Urinary bladder (tissue), 4 donors: ENCODE results near the gene ST6GALNAC4. TPM values are rescaled to one million over a fixed set of nuclear protein-coding genes. Genes with fewer than 3 reads are reported as not detected.

ENCODE experiments used
- DNase-seq: peaks from one replicate; pipeline ENCODE4 v3.0.0-alpha.2; 2015; ENCODE audit errors: extremely low spot score
- H3K27ac ChIP-seq: one replicate; pipeline ENCODE4 v1.5.1; 2013; ENCODE audit warnings: low read depth, mild to moderate bottlenecking, moderate library complexity
- H3K36me3 ChIP-seq: one replicate; pipeline ENCODE4 v1.6.1; 2013; ENCODE audit warnings: mild to moderate bottlenecking, moderate library complexity; ENCODE audit not compliant: insufficient read depth
- H3K4me1 ChIP-seq: one replicate; pipeline ENCODE4 v1.6.1; 2013; ENCODE audit warnings: mild to moderate bottlenecking, moderate library complexity; ENCODE audit not compliant: insufficient read depth
- H3K4me3 ChIP-seq: one replicate; pipeline ENCODE4 v1.5.1; 2013; ENCODE audit warnings: low read depth, low read length
- whole genome bisulfite sequencing: extraction: QIAGEN DNeasy Blood & Tissue Kit; methylation state at CpG from one replicate; pipeline ENCODE4 v1.1.7; 2013; 5-methylcytosine and 5-hydroxymethylcytosine counted together
- polyA plus RNA-seq: library from polyadenylated mRNA; stranded (reverse); fragments of 200-250 nt; gene quantifications from one replicate; pipeline ENCODE4 v1.2.3, GENCODE V29; 2013
- total RNA-seq: library from RNA; depleted of rRNA; stranded (reverse); fragments of >200 nt; gene quantifications from one replicate; pipeline ENCODE4 v1.2.3, GENCODE V29; 2014
- donor health status: healthy with polysubstance abuse.
- donor health status: healthy.

The ST6GALNAC4 gene
- total and polyA plus RNA-seq, 2 donors, result 6.8 to 35.1 TPM

DNA sequence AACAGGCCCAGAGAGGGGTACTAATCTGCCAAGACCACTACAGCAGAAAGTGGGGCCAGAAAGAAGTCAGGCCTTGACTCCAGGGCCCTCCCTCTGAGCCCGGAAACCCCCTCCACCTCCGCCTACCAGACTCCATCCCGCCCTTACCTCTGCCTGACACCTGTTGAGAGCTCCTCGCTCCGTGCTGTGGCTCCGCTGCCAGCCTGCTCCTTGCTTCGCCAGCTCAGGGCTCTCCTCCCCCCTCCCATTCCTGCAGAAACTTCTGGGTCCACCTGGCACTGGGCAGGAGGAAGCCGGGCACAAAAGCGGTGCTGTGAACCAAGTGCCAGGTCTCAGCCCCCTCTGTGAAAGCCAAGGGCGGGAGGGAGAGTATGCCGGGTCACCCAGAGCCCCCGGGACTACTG is 11.1 kb downstream of the ST6GALNAC4 start:
- H3K4me1 ChIP-seq, result no peaks in the 10 kb centered on the region
- WGBS, result 78% methylated on average over 12 of the region's 12 CpGs
- H3K27ac ChIP-seq, result peak overlapping the region; percentile 51
- DNase-seq, result no peak
- no peak overlapping the region for H3K4me3 ChIP-seq
- no peaks in the 10 kb centered on the region for H3K36me3 ChIP-seq

DNA sequence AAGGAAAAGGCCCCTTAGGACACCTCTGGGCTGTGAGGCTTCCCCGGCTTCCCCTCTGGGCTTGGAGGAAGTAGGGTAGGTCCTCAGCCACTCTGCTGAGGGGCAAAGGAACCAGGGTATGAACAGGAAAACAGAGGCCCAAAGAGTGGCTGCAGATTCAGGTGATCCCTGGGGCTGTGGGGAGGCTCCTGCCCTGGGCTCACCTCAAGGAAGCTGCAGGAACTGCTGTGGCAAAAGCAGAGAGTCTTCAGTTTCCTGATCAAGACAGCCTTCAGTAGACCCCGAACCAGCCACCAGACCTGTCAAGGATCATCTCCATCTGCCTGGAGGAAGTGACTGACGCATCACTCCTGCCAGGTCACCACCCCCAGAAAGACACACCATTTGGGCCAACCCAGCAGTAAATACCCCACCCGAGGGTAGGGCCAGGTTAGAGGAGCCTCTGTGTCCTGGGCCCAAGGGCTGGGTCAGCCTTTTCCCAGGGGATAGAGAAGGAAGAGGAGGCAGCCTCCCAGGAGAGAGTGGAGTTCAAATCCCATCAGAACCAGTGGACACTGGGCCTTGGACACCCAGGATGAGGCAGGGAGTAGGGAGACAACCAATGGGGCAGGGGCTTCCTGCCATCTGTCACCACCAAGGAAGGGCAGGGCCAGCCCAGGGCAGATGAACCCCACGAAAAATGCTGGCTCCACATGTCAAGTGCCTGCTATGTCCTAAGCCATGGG is 11.7 kb downstream of the ST6GALNAC4 start:
- H3K4me1 ChIP-seq, result no peaks in the 10 kb centered on the region
- no peak for DNase-seq
- H3K27ac ChIP-seq, result peak overlapping the region; percentile 51
- no peak overlapping the region for H3K4me3 ChIP-seq
- WGBS, result 63% methylated on average over 5 of the region's 5 CpGs
- H3K36me3 ChIP-seq, result no peaks in the 10 kb centered on the region

DNA sequence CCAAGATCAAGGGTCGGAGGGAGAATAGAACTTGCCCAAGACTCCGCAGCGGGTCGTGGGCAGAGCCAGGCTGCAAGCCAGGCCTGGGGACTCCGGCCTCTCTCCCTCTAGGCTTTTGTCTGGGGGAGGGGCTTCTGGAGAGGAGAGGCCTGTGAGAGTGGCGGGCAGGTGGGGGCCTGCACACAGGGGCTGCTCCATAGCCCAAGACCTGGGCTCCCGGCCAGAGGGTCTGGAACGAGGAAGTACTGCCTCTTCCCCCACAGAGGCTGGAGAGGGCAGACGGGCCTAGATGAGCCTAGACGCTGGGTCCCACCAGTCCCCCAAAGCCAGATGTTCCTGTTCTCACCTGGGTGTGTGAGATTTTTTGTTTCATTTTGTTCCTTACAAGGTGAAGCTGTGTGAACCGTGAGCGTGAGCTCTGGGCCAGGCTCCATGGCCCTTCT is 12.3 kb downstream of the ST6GALNAC4 start:
- H3K27ac ChIP-seq, result peak overlapping the region; percentile 51
- WGBS, result 33% methylated on average over 12 of the region's 12 CpGs
- H3K36me3 ChIP-seq, result no peaks in the 10 kb centered on the region
- no peak overlapping the region for H3K4me3 ChIP-seq
- H3K4me1 ChIP-seq, result no peaks in the 10 kb centered on the region
- DNase-seq, result peak; percentile 78

DNA sequence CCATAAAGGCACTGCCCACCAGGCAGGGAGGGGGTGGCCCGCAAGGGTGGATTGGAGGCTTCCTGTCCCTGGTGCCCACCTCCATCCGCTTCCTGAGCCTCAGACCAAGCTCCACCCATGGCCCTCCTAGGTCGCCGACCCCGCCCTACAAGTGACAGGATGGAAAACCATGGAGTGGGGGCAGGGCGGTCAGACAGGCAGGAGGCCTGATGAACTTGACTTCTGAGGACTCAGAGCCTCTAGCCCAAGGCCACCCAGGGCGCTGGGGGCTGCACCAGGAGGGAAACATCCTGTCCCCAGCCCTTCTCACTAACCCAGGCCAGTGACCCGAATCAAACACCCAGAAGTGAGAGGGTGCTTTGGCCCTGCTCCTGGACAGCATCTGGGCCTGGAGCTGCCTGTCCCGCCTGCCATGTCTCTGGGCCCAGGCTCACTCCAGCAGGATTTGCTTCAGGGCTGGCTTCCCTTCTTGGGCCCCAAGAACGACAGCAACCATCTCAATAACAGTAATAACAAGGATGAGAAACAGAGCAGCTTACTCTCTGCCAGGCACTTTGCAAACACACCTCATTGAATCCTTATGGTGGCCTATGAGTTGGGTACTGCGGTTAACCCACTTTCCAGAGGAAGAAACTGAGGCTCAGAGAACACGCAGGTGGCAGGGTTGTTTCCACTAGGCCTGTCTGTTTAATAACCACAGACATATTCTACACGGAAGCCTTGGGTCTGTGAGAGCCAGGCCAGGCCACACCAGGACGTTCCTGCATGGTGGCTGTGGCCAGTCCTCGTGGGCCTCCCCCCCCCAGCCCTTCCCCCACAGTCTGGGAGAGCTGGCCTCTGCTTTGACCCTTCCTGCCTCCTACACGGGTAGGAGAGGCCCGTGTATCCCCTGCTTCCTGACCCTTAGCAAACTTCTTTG is 13.0 kb downstream of the ST6GALNAC4 start:
- H3K36me3 ChIP-seq, result no peaks in the 10 kb centered on the region
- peak overlapping the region; percentile 51 for H3K27ac ChIP-seq
- H3K4me3 ChIP-seq, result no peak overlapping the region
- no peak for DNase-seq
- 45% methylated on average over 17 of the region's 17 CpGs for WGBS
- H3K4me1 ChIP-seq, result no peaks in the 10 kb centered on the region

DNA sequence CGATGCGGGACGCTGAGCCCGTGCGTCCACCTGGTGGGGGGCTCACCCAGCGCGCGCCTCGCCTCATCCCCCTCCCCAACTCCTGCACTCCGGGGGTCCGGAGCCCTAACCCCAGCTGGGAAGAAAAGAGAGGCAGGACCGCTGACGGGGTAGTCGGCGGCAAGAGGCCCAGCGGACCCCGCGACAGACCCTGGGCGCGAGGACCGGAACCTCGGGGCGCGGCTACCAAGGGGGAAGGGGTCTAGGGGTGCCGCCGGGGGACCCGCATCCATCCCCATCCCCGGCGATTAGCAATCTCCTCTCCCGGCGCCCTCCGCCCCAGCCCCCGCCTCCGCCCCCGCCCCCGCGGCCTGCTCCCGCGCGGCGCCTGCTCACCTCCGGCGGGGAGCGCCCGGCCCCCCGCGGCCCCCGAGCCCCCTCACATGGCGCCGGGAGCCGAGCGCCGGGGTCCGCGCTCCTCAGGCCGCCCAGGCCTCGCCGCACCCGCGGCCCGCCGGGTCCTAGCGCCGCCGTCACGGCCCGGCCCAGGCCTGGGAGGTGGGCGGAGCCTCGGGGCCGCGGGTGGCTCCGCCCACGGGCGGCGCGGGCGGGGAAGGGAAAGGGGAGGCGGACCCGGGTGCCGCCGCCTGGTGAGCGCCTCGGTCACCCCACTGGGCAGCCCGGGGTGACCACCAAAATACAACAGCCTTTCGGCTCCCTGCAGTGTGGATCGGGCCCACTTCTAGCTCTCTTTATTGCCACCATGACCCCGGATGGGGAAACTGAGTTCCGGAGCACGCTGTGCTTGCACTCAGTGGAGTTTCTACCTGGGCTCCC is 17.5 kb downstream of the ST6GALNAC4 start, which contains the start of gene ST6GALNAC6:
Gene ST6GALNAC6, minus strand, starts transcription at position 476 of the 816 bp plus-strand sequence. CDS start 1,622 bp downstream, outside the sequence.
- peak within 1 kb of the TSS; percentile 97 for H3K4me3 ChIP-seq
- H3K4me1 ChIP-seq, result no peaks in the 10 kb centered on the region
- no peak for DNase-seq
- WGBS, result 1% methylated on average over 88 of the region's 89 CpGs
- peak within 1 kb of the TSS; percentile 89 for H3K27ac ChIP-seq
- peaks cover 5% of the 10 kb centered on the region for H3K36me3 ChIP-seq

DNA sequence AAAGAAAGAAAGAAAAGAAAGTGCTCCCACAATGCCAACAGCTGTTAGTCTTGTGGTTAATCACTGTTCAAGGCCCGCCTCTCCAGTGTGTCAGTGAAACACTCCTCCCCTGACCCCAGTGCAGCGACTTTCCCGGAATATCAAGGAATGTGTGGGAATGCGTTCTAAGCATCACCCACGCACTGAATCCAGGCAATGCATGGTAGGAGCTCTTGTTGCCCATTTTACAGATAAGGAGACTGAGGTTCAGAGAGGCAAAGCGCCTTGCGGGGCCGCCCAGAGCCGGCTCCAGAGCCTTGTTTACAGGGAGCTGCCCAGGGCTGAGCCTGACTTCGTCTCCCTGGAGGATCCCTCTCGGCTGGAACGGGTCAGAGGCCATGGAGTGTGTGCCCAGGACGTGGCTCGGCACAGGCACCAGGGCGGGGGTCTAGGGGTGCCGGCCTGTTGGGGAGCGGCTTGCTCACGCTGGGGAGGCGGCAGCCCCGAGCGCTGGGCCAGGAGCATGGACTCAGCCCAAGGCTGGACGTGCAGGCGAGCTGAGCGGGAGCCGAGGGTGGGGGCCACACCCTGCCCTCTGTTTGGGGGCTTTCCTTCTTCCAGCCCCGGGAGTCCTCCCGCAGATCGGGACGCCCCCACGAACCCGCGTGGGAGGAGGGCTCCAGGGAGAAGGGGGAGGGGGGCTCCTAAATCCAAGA is 18.3 kb downstream of the ST6GALNAC4 start:
- WGBS, result 8% methylated on average over 32 of the region's 32 CpGs
- no peak for DNase-seq
- no peaks in the 10 kb centered on the region for H3K4me1 ChIP-seq
- peak overlapping the region; percentile 97 for H3K4me3 ChIP-seq
- H3K36me3 ChIP-seq, result peaks cover 6% of the 10 kb centered on the region
- H3K27ac ChIP-seq, result peak overlapping the region; percentile 89

DNA sequence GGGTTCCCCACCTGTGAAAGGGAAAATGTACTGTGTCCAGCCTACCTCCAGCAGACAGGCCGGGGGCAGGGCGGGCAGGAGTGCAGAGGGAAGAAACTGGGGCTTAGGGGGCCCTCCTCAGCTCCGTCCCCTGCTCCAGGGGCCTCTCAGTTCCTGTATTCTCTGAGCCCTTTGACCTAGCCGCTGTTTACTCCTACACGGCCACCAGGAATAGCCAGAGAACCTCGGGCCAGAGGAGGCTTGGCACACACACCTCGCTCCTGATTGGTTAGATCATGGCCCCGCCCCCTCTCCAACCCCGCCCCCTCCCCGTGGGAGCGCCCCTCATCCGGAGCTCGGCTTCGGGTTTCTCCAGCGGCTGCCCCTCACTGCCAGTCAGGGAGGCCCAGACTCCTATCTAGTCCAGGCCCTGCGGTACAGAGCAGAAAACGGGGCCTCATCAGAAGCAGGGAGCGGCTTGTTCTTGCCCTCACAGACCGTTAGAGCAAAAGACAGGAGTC is 19.6 kb downstream of the ST6GALNAC4 start:
- H3K27ac ChIP-seq, result peak overlapping the region; percentile 72
- H3K36me3 ChIP-seq, result peaks cover 10% of the 10 kb centered on the region
- WGBS, result 8% methylated on average over 19 of the region's 19 CpGs
- no peak for DNase-seq
- H3K4me3 ChIP-seq, result peak overlapping the region; percentile 26
- H3K4me1 ChIP-seq, result no peaks in the 10 kb centered on the region

DNA sequence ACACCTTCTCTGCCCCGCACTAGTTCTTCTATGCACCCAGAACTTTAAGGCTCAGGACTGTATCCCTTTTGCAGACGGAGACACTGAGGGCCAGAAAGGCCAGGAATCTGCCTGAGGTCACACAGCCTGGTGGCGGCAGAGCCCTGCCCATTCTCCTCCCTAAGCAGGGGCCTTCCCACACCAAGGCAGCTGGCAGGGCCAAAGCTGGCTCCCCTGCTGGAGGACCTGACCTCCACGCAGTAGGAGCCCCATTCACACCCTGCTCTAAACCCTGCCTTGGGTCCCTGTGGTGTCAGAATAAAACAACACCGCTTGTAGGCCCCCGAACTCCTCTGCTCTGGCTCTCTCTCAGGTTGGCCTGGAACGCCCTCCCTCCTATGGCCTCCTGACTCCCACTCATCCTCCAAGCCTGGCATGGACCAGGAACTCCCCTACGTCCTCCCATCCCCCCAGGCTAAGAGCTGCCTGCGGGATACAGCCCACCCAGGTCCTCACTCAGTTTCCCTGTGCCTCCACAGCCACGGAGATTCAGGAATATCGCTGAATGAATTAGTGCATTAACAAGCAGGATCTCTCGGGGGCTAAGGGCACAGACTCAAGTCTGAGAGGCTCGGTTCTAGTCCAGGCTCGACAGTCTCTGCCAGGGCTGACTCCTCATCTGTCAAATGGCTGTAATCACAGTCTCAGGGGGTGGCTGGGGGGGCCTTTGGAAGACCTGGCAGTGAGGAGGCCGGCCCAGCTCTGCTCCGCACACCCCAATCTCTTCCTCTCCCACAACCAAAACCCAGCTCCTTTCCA is 20.2 kb downstream of the ST6GALNAC4 start:
- WGBS, result 64% methylated on average over 16 of the region's 16 CpGs
- Histone ChIP-seq H3K4me3 (peak overlapping the region; percentile 26), H3K4me1 (no peaks in the 10 kb centered on the region), H3K27ac (peak overlapping the region; percentile 24), H3K36me3 (peaks cover 10% of the 10 kb centered on the region)
- DNase-seq, result no peak

DNA sequence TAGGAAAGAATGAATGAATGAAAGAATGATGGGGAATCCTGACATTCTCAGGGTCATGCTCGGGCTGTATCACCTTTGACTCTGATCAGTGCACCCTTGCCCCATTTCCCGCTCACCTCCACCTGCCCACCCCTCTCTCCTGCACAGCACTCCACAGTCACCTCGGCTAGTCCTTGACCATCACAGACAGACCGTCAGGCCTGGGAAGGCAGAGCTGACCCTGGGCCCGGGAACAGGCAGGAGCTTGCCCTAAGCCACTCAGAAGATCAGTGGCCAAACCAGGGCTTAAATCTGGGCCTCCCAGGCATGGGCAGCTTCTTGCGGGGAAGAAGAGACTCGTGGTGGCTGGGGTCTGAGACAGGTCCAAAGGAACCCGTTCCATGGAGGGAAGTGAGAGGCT is 21.0 kb downstream of the ST6GALNAC4 start:
- peaks cover 10% of the 10 kb centered on the region for H3K36me3 ChIP-seq
- 96% methylated on average over 8 of the region's 8 CpGs for WGBS
- no peaks in the 10 kb centered on the region for H3K4me1 ChIP-seq
- no peak overlapping the region for H3K4me3 ChIP-seq
- no peak overlapping the region for H3K27ac ChIP-seq
- no peak for DNase-seq

DNA sequence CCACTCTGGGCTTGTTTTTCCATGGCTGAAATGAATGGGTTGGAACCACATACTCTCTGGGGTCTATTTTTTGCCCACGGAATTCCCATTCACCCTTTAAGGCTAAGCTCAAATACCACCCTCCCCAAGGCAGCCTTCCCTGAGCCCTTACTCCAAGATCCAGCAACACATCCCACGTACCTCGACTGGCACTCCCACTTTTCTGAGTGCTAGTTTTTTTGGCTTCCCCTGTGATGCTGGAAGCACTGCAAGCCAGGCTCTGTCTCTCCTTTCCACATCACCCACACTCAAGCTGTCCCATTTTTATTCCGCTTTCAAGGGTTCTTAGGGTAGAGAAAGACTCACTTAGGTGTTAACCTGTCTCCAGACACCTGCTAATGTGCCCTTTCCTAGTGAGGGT is 23.4 kb downstream of the ST6GALNAC4 start:
- no peak for DNase-seq
- 97% methylated on average over 4 of the region's 4 CpGs for WGBS
- Histone ChIP-seq H3K4me3 (no peak overlapping the region), H3K27ac (no peak overlapping the region), H3K4me1 (no peaks in the 10 kb centered on the region), H3K36me3 (peaks cover 10% of the 10 kb centered on the region)

DNA sequence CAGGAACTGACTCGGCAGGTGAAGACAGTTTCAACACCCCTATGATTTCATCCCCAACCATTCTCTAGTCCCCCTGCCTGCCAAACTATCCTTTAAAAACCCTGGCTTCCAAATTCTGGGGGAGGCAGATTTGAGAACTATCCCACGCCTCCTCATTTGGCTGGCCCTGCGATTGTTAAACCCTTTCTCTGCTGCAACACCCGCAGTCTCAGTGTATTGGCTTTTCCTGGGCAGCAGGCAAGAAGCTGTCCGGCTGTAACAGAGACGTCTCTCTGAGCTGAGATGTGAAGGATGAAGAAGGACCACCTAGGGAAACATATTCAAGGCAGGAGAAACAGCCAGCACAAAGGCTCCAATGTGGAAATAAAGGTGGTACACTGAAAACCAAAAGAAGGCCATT is 24.0 kb downstream of the ST6GALNAC4 start:
- Histone ChIP-seq H3K4me1 (no peaks in the 10 kb centered on the region), H3K27ac (no peak overlapping the region), H3K4me3 (no peak overlapping the region), H3K36me3 (peaks cover 10% of the 10 kb centered on the region)
- 89% methylated on average over 6 of the region's 6 CpGs for WGBS
- no peak for DNase-seq

DNA sequence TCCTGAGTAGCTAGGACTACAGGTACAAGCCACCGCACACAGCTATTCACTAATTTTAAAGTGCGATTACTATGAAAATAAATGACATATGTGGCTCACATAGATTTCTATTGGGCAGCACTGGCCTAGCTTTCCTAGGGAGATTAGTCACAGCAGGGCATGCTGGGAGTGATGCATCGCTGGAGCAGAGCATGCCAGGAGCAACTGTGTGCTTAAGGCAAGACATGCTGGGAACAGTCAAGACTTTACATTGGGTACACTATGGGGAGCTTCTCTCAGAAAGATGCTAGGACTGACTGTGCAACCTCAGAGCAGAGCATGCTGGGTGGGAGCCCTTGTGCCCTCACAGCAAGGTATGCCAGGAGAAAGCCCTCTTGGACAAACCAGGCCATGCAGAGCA is 26.8 kb downstream of the ST6GALNAC4 start:
- no peak for DNase-seq
- WGBS, result 93% methylated on average over 3 of the region's 3 CpGs
- H3K36me3 ChIP-seq, result peaks cover 10% of the 10 kb centered on the region
- no peak overlapping the region for H3K4me3 ChIP-seq
- H3K27ac ChIP-seq, result no peak overlapping the region
- H3K4me1 ChIP-seq, result no peaks in the 10 kb centered on the region
